ENCODE measurements around the gene MAST2. TPM values are rescaled to one million over a fixed set of nuclear protein-coding genes. Genes with fewer than 3 reads are reported as not detected.

The MAST2 gene
- total and polyA plus RNA-seq, 2 of the 4 experiments (the other 2 are of a cell fraction), result 14.2 to 41.0 TPM

GRCh38 chr1:46076343-46076742 lies 272.9 kb downstream of the MAST2 start:
- Histone ChIP-seq H3K4me1 (ENCODE audit: control insufficient read depth, insufficient read depth, low read length) (no peaks in the 10 kb centered on the region), H2AK5ac (ENCODE audit: low read depth, low read length) (no peak overlapping the region), H2BK120ac (ENCODE audit: low read depth, low read length) (no peak overlapping the region), H3K18ac (ENCODE audit: low read depth, low read length) (no peak overlapping the region), H2AK9ac (replicated peaks; ENCODE audit: low read depth, low read length, poor library complexity) (no peak overlapping the region), H3K36me3 (ENCODE audit: control insufficient read depth, insufficient read depth, low read length) (0 out of 2 replicates have a peak, but pooled peaks cover 2% of the 10 kb centered on the region), H3K23ac (ENCODE audit: low read depth, low read length) (no peak overlapping the region), H3K9ac (ENCODE audit: low read depth, low read length) (no peak overlapping the region), H3K4me2 (ENCODE audit: low read depth, low read length) (no peak overlapping the region), H3K9me1 (ENCODE audit: insufficient read depth, low read length) (no peaks in the 10 kb centered on the region), H4K91ac (ENCODE audit: insufficient read depth, low read depth, low read length) (no peak overlapping the region), H4K5ac (ENCODE audit: low read depth, low read length) (no peak overlapping the region), H3K27me3 (ENCODE audit: control insufficient read depth, insufficient read depth, low read length) (no peaks in the 10 kb centered on the region), H3K4ac (ENCODE audit: low read depth, low read length) (no peak overlapping the region), H3K4me3 (ENCODE audit: insufficient read depth, low read depth, low read length) (no peak overlapping the region), H4K20me1 (ENCODE audit: insufficient read depth, low read length) (no peaks in the 10 kb centered on the region), H3K14ac (replicated peaks; ENCODE audit: low read depth, low read length) (no peak overlapping the region), H3K56ac (ENCODE audit: extremely low read depth, insufficient read depth, low read length) (no peak overlapping the region), H2BK20ac (ENCODE audit: low read depth, low read length) (no peak overlapping the region), H2BK5ac (ENCODE audit: low read depth, low read length, poor library complexity, severe bottlenecking) (no peak overlapping the region), H2BK15ac (ENCODE audit: low read depth, low read length) (no peak overlapping the region), H3K79me1 (ENCODE audit: low read depth in 1 of 2, low read length in 2 of 2) (peaks cover 0 to under 1% of the 10 kb centered on the region in 2 experiments; a peak in 1 of 4 replicates), H3K27ac (ENCODE audit: insufficient read depth, low read length) (no peak overlapping the region), H3K9me3 (ENCODE audit: control insufficient read depth, insufficient read depth, low read length) (no peaks in the 10 kb centered on the region), H2AFZ (replicated peaks; ENCODE audit: low read length, poor library complexity) (no peak overlapping the region), H4K8ac (ENCODE audit: low read depth in 2 of 2, low read length in 2 of 2) (no peak overlapping the region)
- DNase-seq (no peak), ATAC-seq (ENCODE audit: low read depth) (no peak)
- dilution Hi-C loops (cut with HindIII; ENCODE audit: low sequenced_read_pairs, unreplicated experiment), result no loop called here
- ChIA-PET POLR2A (ENCODE audit: unreplicated experiment) (no interaction called here), CTCF (no interaction called here)
- no TSS peak for BruUV-seq (replicated peaks)
- peak; percentile 77 for TF ChIP-seq MAFK (IDR thresholded peaks at IDR 0.05; ENCODE audit: low read depth, low read length)
- no peak for TF ChIP-seq CHD1 (IDR thresholded peaks at IDR 0.05; ENCODE audit: low read depth, low read length)
- no CpG with 5 or more reads among the region's 2 CpGs for WGBS, 2 experiments (ENCODE audit: extremely low coverage in 2 of 2, insufficient read length in 1 of 2)
- intact Hi-C loops (cut with micrococcal nuclease), result loop anchor here (5.0 kb wide), 1 partner anchor 41 kb away; no protein-coding TSS in a partner anchor
- in situ Hi-C loops (cut with MboI; ENCODE audit: low sequenced_read_pairs), result no loop called here

Measured in IMR-90 (cell line).